GM18868 (cell line): ENCODE results near the gene CRY2.
A peak's percentile ranks its signal among the peaks of the same experiment; 100 is the strongest.

ENCODE experiments used
- ATAC-seq: cut with Tn5 transposase; IDR thresholded peaks from one replicate; pipeline ENCODE4 v1.9.1; 2021; ENCODE audit warnings: mild to moderate bottlenecking, moderate library complexity; ENCODE audit not compliant: unreplicated experiment

Gene CRY2

GRCh38 chr11:45877221-45877620, 29.9 kb downstream of the CRY2 start:
- ATAC-seq, result no peak

- ATAC-seq, result no peak
Measured at GRCh38 chr11:45877845-45878244, 30.6 kb downstream of the CRY2 start.

- no peak for ATAC-seq
Measured at GRCh38 chr11:45879803-45880686, 32.8 kb downstream of the CRY2 start.

GRCh38 chr11:45880772-45881570, 33.7 kb downstream of the CRY2 start:
- no peak for ATAC-seq

GRCh38 chr11:45881708-45882368, 34.6 kb downstream of the CRY2 start:
- no peak for ATAC-seq

- no peak for ATAC-seq
Measured at GRCh38 chr11:45884596-45885185, 37.4 kb downstream of the CRY2 start.

- peak; percentile 67 for ATAC-seq
Measured at GRCh38 chr11:45885274-45885920, 38.1 kb downstream of the CRY2 start, which contains the start of gene MAPK8IP1. MAPK8IP1 (plus strand) TSS chr11:45885651; CDS start chr11:45885821, 170 bp downstream.

GRCh38 chr11:45885921-45886721, 38.8 kb downstream of the CRY2 start:
- no peak for ATAC-seq

- ATAC-seq, result no peak
Measured at GRCh38 chr11:45886816-45887520, 39.7 kb downstream of the CRY2 start.

- ATAC-seq, result no peak
Measured at GRCh38 chr11:45887587-45887986, 40.3 kb downstream of the CRY2 start.

- no peak for ATAC-seq
Measured at GRCh38 chr11:45889555-45889954, 42.3 kb downstream of the CRY2 start.

GRCh38 chr11:45889966-45890365, 42.7 kb downstream of the CRY2 start:
- no peak for ATAC-seq

- ATAC-seq, result no peak
Measured at GRCh38 chr11:45890886-45891550, 43.7 kb downstream of the CRY2 start.

GRCh38 chr11:45892856-45893255, 45.6 kb downstream of the CRY2 start:
- ATAC-seq, result no peak

- ATAC-seq, result no peak
Measured at GRCh38 chr11:45894555-45895247, 47.4 kb downstream of the CRY2 start.

- ATAC-seq, result no peak
Measured at GRCh38 chr11:45895553-45896259, 48.4 kb downstream of the CRY2 start.

GRCh38 chr11:45896422-45896984, 49.2 kb downstream of the CRY2 start:
- ATAC-seq, result no peak
